Activated T-cell treated with anti-CD3 and anti-CD28 coated beads for 48 hours (primary cell): ENCODE data around the gene OR6C6.
"Not testable (repeated sequence)": the region's sequence is repeated elsewhere in the genome, so short reads cannot be mapped to it uniquely, and the experiment has no call there.

Source experiments
- DNase-seq: peaks from one replicate; pipeline ENCODE4 v3.0.0-alpha.2; 2020; ENCODE audit warnings: low read depth

OR6C6 gene

GRCh38 chr12:55296469-55296868 is at the start of gene OR6C6:
TSS of gene OR6C6 (minus strand) at chr12:55296569. CDS start at chr12:55295232, 1,337 bp downstream.
- no peak for DNase-seq

- no peak for DNase-seq
Observed at GRCh38 chr12:55336002-55336401, 39.6 kb upstream of the OR6C6 start.

GRCh38 chr12:55330446-55330845 is 34.1 kb upstream of the OR6C6 start, which contains the start of gene OR6C3:
TSS of gene OR6C3 (plus strand) at chr12:55330746. CDS start at chr12:55331701, 955 bp downstream.
- no peak for DNase-seq

- DNase-seq: not testable (repeated sequence)
Observed at GRCh38 chr12:55325801-55326200, 29.4 kb upstream of the OR6C6 start.

GRCh38 chr12:55320201-55320600 is 23.8 kb upstream of the OR6C6 start:
- no peak for DNase-seq

- no peak for DNase-seq
Observed at GRCh38 chr12:55314043-55314442, 17.7 kb upstream of the OR6C6 start, which contains the start of gene OR6C1. TSS of gene OR6C1 (plus strand) at chr12:55314343. CDS start at chr12:55320600, 6,257 bp downstream.

GRCh38 chr12:55289999-55290398 is 6.4 kb downstream of the OR6C6 start:
- no peak for DNase-seq

- DNase-seq: no peak
Observed at GRCh38 chr12:55280991-55281390, 15.4 kb downstream of the OR6C6 start.

GRCh38 chr12:55258303-55258702 is 38.1 kb downstream of the OR6C6 start:
- DNase-seq: no peak

GRCh38 chr12:55256831-55257230 is 39.5 kb downstream of the OR6C6 start:
- DNase-seq: no peak

GRCh38 chr12:55253281-55253680 is 43.1 kb downstream of the OR6C6 start:
- DNase-seq: no peak

- no peak for DNase-seq
Observed at GRCh38 chr12:55250944-55251343, 45.4 kb downstream of the OR6C6 start.

GRCh38 chr12:55246159-55246558 is 50.2 kb downstream of the OR6C6 start:
- no peak for DNase-seq

- DNase-seq: no peak
Observed at GRCh38 chr12:55244309-55244708, 52.1 kb downstream of the OR6C6 start, which contains the start of gene OR6C74. TSS of gene OR6C74 (plus strand) at chr12:55244609. CDS start at chr12:55247288, 2,679 bp downstream.
